OCI-LY7 (cell line): ENCODE measurements around the gene ALS2CL. TPM values are rescaled to one million over a fixed set of nuclear protein-coding genes. Genes with fewer than 3 reads are reported as not detected.

Experiments used
- BruUV-seq: library from RNA; stranded (reverse); fragments of 400-500 nt; replicated peaks from 2 replicates; lab custom pipeline; 2021; lab: Mats Ljungman, UMichigan
- CTCF ChIA-PET: fragments of 300-600 bp; sonication (Branson Sonifier 250); formaldehyde crosslinking; loops from one replicate; lab custom pipeline; 2022; ENCODE audit warnings: antibody characterized with exemption; ENCODE audit not compliant: unreplicated experiment; lab: Charles Lee
- POLR2A ChIA-PET: fragments of 300-600 bp; sonication (Branson Sonifier 250); formaldehyde crosslinking; loops from one replicate; lab custom pipeline; 2022; ENCODE audit warnings: antibody characterized with exemption; lab: Charles Lee
- DNase-seq: peaks from one replicate; pipeline ENCODE4 v3.0.0-alpha.2; 2015; ENCODE audit warnings: low spot score
- H2AFZ ChIP-seq: fragments of 200-600 bp; sonication (generic), shearing (Covaris generic); 2 replicates; pipeline ENCODE4 v1.6.1; 2014; ENCODE audit warnings: mild to moderate bottlenecking, antibody characterized with exemption, low read length, moderate library complexity
- H3K27ac ChIP-seq: fragments of 200-600 bp; sonication (generic); 2 replicates; pipeline ENCODE4 v1.5.1; 2014; ENCODE audit warnings: mixed run types, low read depth, mild to moderate bottlenecking, moderate library complexity, low read length, inconsistent platforms; ENCODE audit not compliant: poor library complexity, severe bottlenecking
- H3K36me3 ChIP-seq: fragments of 200-600 bp; sonication (generic); 2 replicates; pipeline ENCODE4 v1.6.1; 2014; ENCODE audit warnings: mild to moderate bottlenecking, antibody characterized with exemption, low read length, moderate library complexity, mixed read lengths; ENCODE audit not compliant: insufficient read depth
- H3K4me1 ChIP-seq: fragments of 200-600 bp; sonication (generic); 2 replicates; pipeline ENCODE4 v1.5.1; 2014; ENCODE audit warnings: mild to moderate bottlenecking, low read length; ENCODE audit not compliant: insufficient read depth, poor library complexity, severe bottlenecking
- H3K4me2 ChIP-seq: fragments of 200-600 bp; sonication (generic); 2 replicates; pipeline ENCODE4 v1.6.1; 2014; ENCODE audit warnings: mild to moderate bottlenecking, low read length
- H3K4me3 ChIP-seq: fragments of 200-600 bp; sonication (generic); 2 replicates; pipeline ENCODE4 v1.5.1; 2014; ENCODE audit warnings: mild to moderate bottlenecking, low read depth, low read length; ENCODE audit not compliant: poor library complexity, severe bottlenecking
- H3K79me2 ChIP-seq: fragments of 200-600 bp; sonication (generic); 2 replicates; pipeline ENCODE4 v1.6.1; 2016; ENCODE audit warnings: low read depth, mild to moderate bottlenecking, low read length, moderate library complexity, mixed read lengths; ENCODE audit not compliant: insufficient read depth
- H3K9me2 ChIP-seq: fragments of 200-600 bp; sonication (generic); 2 replicates; pipeline ENCODE4 v1.6.1; 2016; ENCODE audit warnings: mild to moderate bottlenecking, low read length, mixed read lengths; ENCODE audit not compliant: insufficient read depth
- H3K9me3 ChIP-seq: fragments of 200-600 bp; sonication (generic); 2 replicates; pipeline ENCODE4 v1.6.1; 2014; ENCODE audit warnings: mild to moderate bottlenecking, mixed run types, low read length, mixed read lengths
- H4K20me1 ChIP-seq: fragments of 200-600 bp; sonication (generic); 2 replicates; pipeline ENCODE4 v1.6.1; 2014; ENCODE audit warnings: mild to moderate bottlenecking, antibody characterized with exemption, low read length, moderate library complexity, mixed read lengths; ENCODE audit not compliant: insufficient read depth
- CTCF ChIP-seq: fragments of 200-600 bp; sonication (generic); conservative IDR thresholded peaks from 2 replicates; pipeline ENCODE4 v1.5.1; 2014; ENCODE audit warnings: mild to moderate bottlenecking, antibody characterized with exemption, low read length, moderate library complexity, mixed read lengths
- EZH2phosphoT487 ChIP-seq: fragments of 200-600 bp; sonication (generic); IDR thresholded peaks from 2 replicates; pipeline ENCODE4 v1.6.1; 2018; ENCODE audit warnings: low read depth, borderline replicate concordance, mild to moderate bottlenecking, mixed run types, antibody characterized with exemption, low read length, moderate library complexity, mixed read lengths
- intact Hi-C: fragments of 100-400 bp; cut with micrococcal nuclease; formaldehyde crosslinking; loops from one replicate; pipeline ENCODE4 v1.10.0; 2022; ENCODE audit not compliant: unreplicated experiment
- total RNA-seq, 2 experiments: library from RNA; depleted of rRNA in 1 of 2; stranded (reverse); fragments of >200 nt in 1 of 2; shearing (Covaris generic) in 1 of 2; gene quantifications; 2 replicates each; pipeline ENCODE4 v1.2.3, GENCODE V29; 2014 to 2022

Gene ALS2CL
- total RNA-seq, 2 experiments from 2014 or later = 0.28 TPM; not detected in 1

DNA sequence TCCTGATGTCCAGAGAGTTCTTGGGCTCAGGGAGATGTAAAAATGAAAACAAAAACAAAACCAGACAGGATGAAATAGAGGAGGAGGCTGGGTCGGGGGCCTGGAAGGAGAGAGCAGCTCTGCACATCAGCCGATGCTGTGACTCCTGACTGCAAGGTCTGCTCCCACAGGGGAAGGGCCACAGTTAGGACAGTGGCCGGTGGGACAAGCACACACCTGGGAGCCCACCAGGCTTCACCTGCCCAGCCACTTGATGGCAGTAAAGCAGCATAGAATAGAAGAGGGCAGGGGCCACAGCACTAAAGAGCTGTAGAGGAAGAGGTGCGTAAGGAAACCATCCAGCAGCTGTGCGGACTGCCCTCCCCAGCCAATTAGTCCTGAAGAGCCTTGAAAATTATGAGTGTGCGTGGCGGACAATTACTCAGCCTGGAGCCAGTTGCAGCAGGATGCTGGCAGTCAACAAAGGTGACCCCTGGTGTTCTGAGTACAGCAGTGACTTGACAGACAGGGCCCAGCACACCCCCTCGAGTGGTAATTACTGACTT lies 29.8 kb downstream of the ALS2CL start:
- intact Hi-C loops = no loop called here
- Histone ChIP-seq H3K9me2 (no peaks in the 10 kb centered on the region), H3K36me3 (no peaks in the 10 kb centered on the region), H4K20me1 (no peaks in the 10 kb centered on the region), H3K4me1 (peaks cover 5% of the 10 kb centered on the region), H3K4me2 (no peak overlapping the region), H3K9me3 (no peaks in the 10 kb centered on the region), H2AFZ (no peak overlapping the region), H3K27ac (no peak overlapping the region), H3K4me3 (no peak overlapping the region), H3K79me2 (no peaks in the 10 kb centered on the region)
- TF ChIP-seq EZH2phosphoT487 (no peak), CTCF (peak; percentile 57)
- peak; percentile 18 for DNase-seq
- POLR2A ChIA-PET = no interaction called here
- CTCF ChIA-PET = interaction anchor here (0.6 to 0.7 kb wide), 2 partner anchors 28 to 175 kb away, joined by 3 read pairs; no protein-coding TSS in a partner anchor
- BruUV-seq = no TSS peak

GRCh38 chr3:46662771-46663551 lies 30.5 kb downstream of the ALS2CL start:
- BruUV-seq = no TSS peak
- Histone ChIP-seq H3K36me3 (no peaks in the 10 kb centered on the region), H3K9me3 (no peaks in the 10 kb centered on the region), H3K27ac (no peak overlapping the region), H2AFZ (no peak overlapping the region), H3K79me2 (no peaks in the 10 kb centered on the region), H3K9me2 (no peaks in the 10 kb centered on the region), H3K4me2 (no peak overlapping the region), H3K4me1 (peaks cover 5% of the 10 kb centered on the region), H4K20me1 (no peaks in the 10 kb centered on the region), H3K4me3 (no peak overlapping the region)
- ChIA-PET POLR2A (no interaction called here), CTCF (interaction anchor here (0.6 kb wide), 1 partner anchor 29 kb away, joined by 3 read pairs; no protein-coding TSS in a partner anchor)
- intact Hi-C loops = no loop called here
- TF ChIP-seq EZH2phosphoT487 (no peak), CTCF (no peak)
- DNase-seq = no peak
